BJ (cell line): ENCODE data around the gene NPIPA8. TPM values are rescaled to one million over a fixed set of nuclear protein-coding genes. Genes with fewer than 3 reads are reported as not detected.
"Not testable (repeated sequence)": the region's sequence is repeated elsewhere in the genome, so short reads cannot be mapped to it uniquely, and the experiment has no call there.

Experiments used
- CTCF ChIA-PET: fragments of 350-600 bp; formaldehyde crosslinking; extraction: SDS; loops from one replicate; lab custom pipeline; 2021; ENCODE audit warnings: antibody characterized with exemption, inconsistent platforms; lab: Yijun Ruan, JAX
- POLR2A ChIA-PET: fragments of 300-600 bp; sonication (Branson Sonifier 250); formaldehyde crosslinking; extraction: SDS; loops from one replicate; lab custom pipeline; 2021; ENCODE audit warnings: antibody characterized with exemption; lab: Charles Lee
- DNase-seq: peaks from one replicate; pipeline ENCODE4 v3.0.0-alpha.2; 2011; ENCODE audit warnings: low read depth
- H3K27me3 ChIP-seq: 2 replicates; pipeline ENCODE4 v1.6.0; 2011; ENCODE audit warnings: low read length; ENCODE audit not compliant: control insufficient read depth, insufficient read depth
- H3K36me3 ChIP-seq: 2 replicates; pipeline ENCODE4 v1.5.1; 2011; ENCODE audit warnings: low read length; ENCODE audit not compliant: control insufficient read depth, insufficient read depth
- H3K4me3 ChIP-seq: 2 replicates; pipeline ENCODE4 v1.5.1; 2011; ENCODE audit warnings: low read depth, mild to moderate bottlenecking, control low read depth, low read length
- polyA minus RNA-seq: library from RNA; depleted of rRNA, polyadenylated mRNA; stranded (reverse); fragments of >200 nt; gene quantifications from 2 replicates; pipeline ENCODE4 v1.2.3, GENCODE V29; 2011; rRNA and poly(A)+ RNA removed
- polyA plus RNA-seq: library from polyadenylated mRNA; depleted of rRNA; stranded (reverse); fragments of >200 nt; gene quantifications from 2 replicates; pipeline ENCODE4 v1.2.3, GENCODE V29; 2011; rRNA removed

Gene NPIPA8
- polyA plus RNA-seq (3.0 TPM in 1 of 2 replicates, not detected in the other), polyA minus RNA-seq (not detected in 2 replicates)

GRCh38 chr16:18336636-18337035 lies at the start of gene NPIPA8:
Gene NPIPA8 (minus strand): TSS chr16:18336736. CDS start chr16:18332662, 4,074 bp downstream.
- H3K4me3 ChIP-seq, DNase-seq, CTCF ChIA-PET, POLR2A ChIA-PET, H3K27me3 ChIP-seq, H3K36me3 ChIP-seq: not testable (repeated sequence)

GRCh38 chr16:18385285-18385684 lies 48.7 kb upstream of the NPIPA8 start:
- POLR2A ChIA-PET, H3K27me3 ChIP-seq, DNase-seq, H3K4me3 ChIP-seq, H3K36me3 ChIP-seq, CTCF ChIA-PET: not testable (repeated sequence)

- POLR2A ChIA-PET, DNase-seq, H3K27me3 ChIP-seq, CTCF ChIA-PET, H3K4me3 ChIP-seq, H3K36me3 ChIP-seq: not testable (repeated sequence)
Observed at GRCh38 chr16:18384869-18385268, 48.3 kb upstream of the NPIPA8 start.

GRCh38 chr16:18384098-18384636 lies 47.6 kb upstream of the NPIPA8 start:
- H3K36me3 ChIP-seq, POLR2A ChIA-PET, DNase-seq, CTCF ChIA-PET, H3K27me3 ChIP-seq, H3K4me3 ChIP-seq: not testable (repeated sequence)

GRCh38 chr16:18382696-18383095 lies 46.2 kb upstream of the NPIPA8 start:
- H3K36me3 ChIP-seq, H3K4me3 ChIP-seq, H3K27me3 ChIP-seq, CTCF ChIA-PET, DNase-seq, POLR2A ChIA-PET: not testable (repeated sequence)

GRCh38 chr16:18347742-18348141 lies 11.2 kb upstream of the NPIPA8 start:
- H3K36me3 ChIP-seq, CTCF ChIA-PET, DNase-seq, POLR2A ChIA-PET, H3K4me3 ChIP-seq, H3K27me3 ChIP-seq: not testable (repeated sequence)

GRCh38 chr16:18346993-18347392 lies 10.5 kb upstream of the NPIPA8 start:
- CTCF ChIA-PET, H3K4me3 ChIP-seq, H3K36me3 ChIP-seq, H3K27me3 ChIP-seq, POLR2A ChIA-PET, DNase-seq: not testable (repeated sequence)

- H3K36me3 ChIP-seq, POLR2A ChIA-PET, H3K27me3 ChIP-seq, H3K4me3 ChIP-seq, DNase-seq, CTCF ChIA-PET: not testable (repeated sequence)
Observed at GRCh38 chr16:18344634-18345033, 8.1 kb upstream of the NPIPA8 start.

- CTCF ChIA-PET, H3K36me3 ChIP-seq, DNase-seq, POLR2A ChIA-PET, H3K4me3 ChIP-seq, H3K27me3 ChIP-seq: not testable (repeated sequence)
Observed at GRCh38 chr16:18341986-18342385, 5.5 kb upstream of the NPIPA8 start.

- not testable (repeated sequence) for DNase-seq
Observed at GRCh38 chr16:18341417-18341960, 5.0 kb upstream of the NPIPA8 start.

GRCh38 chr16:18339210-18339609 lies 2.7 kb upstream of the NPIPA8 start:
- CTCF ChIA-PET, DNase-seq, H3K36me3 ChIP-seq, POLR2A ChIA-PET, H3K27me3 ChIP-seq, H3K4me3 ChIP-seq: not testable (repeated sequence)

More at GRCh38 chr16:18341417-18341960, 5.0 kb upstream of the NPIPA8 start:
- POLR2A ChIA-PET, H3K27me3 ChIP-seq, H3K4me3 ChIP-seq, CTCF ChIA-PET, H3K36me3 ChIP-seq: not testable (repeated sequence)

GRCh38 chr16:18311811-18312210 lies 24.7 kb downstream of the NPIPA8 start:
- H3K27me3 ChIP-seq, CTCF ChIA-PET, H3K4me3 ChIP-seq, DNase-seq, H3K36me3 ChIP-seq, POLR2A ChIA-PET: not testable (repeated sequence)

GRCh38 chr16:18309159-18309558 lies 27.4 kb downstream of the NPIPA8 start:
- POLR2A ChIA-PET, H3K27me3 ChIP-seq, CTCF ChIA-PET, H3K4me3 ChIP-seq, H3K36me3 ChIP-seq, DNase-seq: not testable (repeated sequence)
